ENCODE data around the gene MPIG6B. TPM values are rescaled to one million over a fixed set of nuclear protein-coding genes. Genes with fewer than 3 reads are reported as not detected.
A peak's percentile ranks its signal among the peaks of the same experiment; 100 is the strongest.

MPIG6B gene
- polyA plus RNA-seq, 3 donors: 1.1 to 2.3 (median 1.4) TPM

GRCh38 chr6:31720196-31720770, 2.9 kb upstream of the MPIG6B start:
- no peak for DNase-seq (ENCODE audit: low read depth in 3 of 3, low spot score in 2 of 3)

GRCh38 chr6:31721351-31722020, 1.7 kb upstream of the MPIG6B start, which contains the start of gene LY6G6C:
Gene LY6G6C (minus strand): TSS chr6:31721746. CDS start chr6:31721679, 67 bp downstream.
- DNase-seq (ENCODE audit: low read depth in 3 of 3, low spot score in 2 of 3): no peak

DNA sequence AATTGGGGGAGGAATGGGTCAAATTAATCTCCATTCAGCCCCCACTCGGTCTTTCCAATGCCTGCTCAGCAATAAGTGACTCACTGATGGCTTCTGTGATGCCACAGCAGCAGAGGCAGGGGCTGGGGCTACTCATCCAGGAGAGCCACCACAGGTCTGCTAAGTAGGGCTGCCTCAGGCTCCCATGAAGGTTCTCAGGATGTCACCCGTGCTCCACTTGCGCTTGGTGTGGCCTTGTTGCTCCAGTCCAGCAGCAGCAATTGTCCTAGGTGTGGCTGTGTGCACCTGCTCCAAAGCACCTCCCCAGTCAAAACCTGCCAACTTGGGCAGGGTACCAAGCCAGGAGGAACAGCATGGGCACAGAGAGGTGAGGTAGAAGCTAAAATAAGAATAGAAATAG, 1.0 kb upstream of the MPIG6B start:
- DNase-seq (ENCODE audit: low read depth in 3 of 3, low spot score in 2 of 3): no peak

- DNase-seq (ENCODE audit: low read depth in 3 of 3, low spot score in 2 of 3): no peak
Observed at GRCh38 chr6:31723980-31724691, 963 bp downstream of the MPIG6B start.

DNA sequence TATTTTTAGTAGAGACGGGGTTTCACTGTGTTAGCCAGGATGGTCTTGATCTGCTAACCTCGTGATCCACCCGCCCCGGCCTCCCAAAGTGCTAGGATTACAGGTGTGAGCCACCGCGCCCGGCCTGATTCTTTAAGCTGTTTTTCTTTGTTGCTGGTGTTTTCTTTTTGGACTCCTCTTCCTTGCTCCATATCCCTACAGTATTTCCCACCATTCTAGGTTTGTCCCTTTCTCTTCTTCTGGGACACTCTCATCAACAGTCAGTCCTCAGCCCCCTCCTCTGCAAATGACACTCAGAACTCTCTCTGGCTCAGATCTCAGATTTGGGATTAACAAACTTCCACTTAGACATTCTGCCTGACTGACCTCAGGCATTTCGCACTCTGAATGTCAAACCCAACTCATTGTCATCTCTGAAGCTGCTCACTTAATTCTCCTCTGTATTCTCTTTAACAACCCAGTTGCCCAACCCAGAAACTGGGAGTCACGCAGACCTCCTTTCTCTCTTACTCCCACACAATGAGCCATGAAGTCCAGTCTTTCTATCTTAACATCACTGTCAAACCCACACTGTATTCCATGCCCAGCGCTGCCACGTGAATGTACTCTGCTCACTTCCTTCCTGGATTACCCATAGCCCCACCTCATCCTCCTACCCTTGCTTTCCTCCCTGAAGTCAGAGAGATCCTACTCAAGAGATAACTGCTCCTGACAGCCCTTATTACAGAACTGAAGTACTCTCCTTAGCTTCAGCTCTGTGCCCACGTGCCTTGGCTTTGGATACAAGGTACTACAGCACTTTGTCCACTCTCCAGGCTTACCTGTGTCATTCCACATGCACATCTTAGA, 2.6 kb downstream of the MPIG6B start:
- no peak for DNase-seq (ENCODE audit: low read depth in 3 of 3, low spot score in 2 of 3)

DNA sequence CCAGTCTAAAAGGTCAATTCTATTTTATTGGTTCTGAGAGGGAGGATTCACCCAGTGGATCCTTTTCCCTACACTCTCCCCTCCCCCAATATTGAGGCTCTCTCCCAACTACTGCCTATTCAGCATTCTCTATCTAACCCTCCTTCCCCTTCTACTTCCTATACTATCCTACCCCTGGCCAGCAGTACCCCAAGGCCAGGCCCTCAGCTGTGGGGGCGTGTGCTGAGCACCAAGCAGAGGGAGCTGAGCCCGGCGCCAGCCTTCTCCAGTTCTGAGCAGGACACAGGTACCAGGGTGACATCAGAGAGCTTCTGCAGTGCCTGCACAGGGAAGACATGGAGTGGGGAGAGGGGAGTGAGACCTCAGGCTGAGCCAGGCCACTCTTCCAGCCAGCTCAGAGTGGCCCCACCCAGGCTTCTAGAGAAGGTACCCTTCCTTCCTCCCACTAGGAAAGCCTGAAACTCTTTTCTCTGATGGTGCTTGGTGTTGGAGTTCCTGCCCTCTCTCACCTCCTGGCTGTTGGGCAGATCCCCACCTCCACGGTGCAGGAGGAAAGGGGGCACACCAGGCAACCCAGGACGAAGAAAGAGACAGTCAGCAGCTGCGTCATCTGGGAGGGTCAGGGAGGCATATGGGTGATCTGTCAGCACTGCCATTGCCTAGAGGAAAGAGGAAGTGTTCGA, 4.0 kb downstream of the MPIG6B start:
- no peak for DNase-seq (ENCODE audit: low read depth in 3 of 3, low spot score in 2 of 3)

GRCh38 chr6:31727717-31728671, 4.8 kb downstream of the MPIG6B start:
- DNase-seq (ENCODE audit: low read depth in 3 of 3, low spot score in 2 of 3): no peak

GRCh38 chr6:31728767-31729514, 5.8 kb downstream of the MPIG6B start, which contains the start of gene DDAH2:
Gene DDAH2 (minus strand): TSS chr6:31729299. CDS start chr6:31729161, 138 bp downstream.
- no peak for DNase-seq (ENCODE audit: low read depth in 3 of 3, low spot score in 2 of 3)

GRCh38 chr6:31729515-31729978, 6.4 kb downstream of the MPIG6B start:
- DNase-seq (ENCODE audit: low read depth in 3 of 3, low spot score in 2 of 3): peak; percentile 86 to 89 (median 89)

DNA sequence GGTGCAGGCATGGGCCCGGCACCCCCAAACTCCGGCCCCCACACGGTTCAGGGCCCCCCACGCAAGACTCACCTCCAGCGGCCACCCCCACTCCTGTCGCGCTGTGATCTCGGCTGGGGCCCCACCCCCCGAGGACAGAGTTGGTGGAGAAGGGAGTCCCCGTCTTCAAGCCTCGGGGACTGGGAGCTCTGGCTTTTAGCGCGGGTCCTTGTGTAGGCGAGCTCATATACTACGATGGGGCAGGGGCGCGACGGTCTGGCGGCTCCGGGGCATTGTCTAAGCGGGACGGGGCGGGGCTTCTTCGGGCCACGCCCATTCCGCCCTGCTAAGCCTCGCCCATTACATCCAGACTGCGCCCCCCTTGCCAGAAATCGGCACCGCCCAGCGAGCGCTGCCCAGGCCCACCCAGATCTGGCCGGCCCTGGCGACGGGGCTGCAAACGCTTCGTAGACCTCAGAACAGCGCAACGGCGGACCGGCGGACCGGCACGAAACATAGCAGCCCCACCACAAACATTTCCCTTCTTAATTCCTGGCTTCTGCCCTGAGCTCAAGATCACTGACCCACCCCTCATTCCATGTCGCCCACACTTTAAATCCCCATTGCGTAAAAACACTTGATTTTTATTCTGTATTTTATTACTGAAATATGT, 6.9 kb downstream of the MPIG6B start:
- DNase-seq (ENCODE audit: low read depth in 3 of 3, low spot score in 2 of 3): peak; percentile 62 to 89 (median 88)

- DNase-seq (ENCODE audit: low read depth in 3 of 3, low spot score in 2 of 3): no peak
Observed at GRCh38 chr6:31730631-31731086, 7.5 kb downstream of the MPIG6B start.

DNA sequence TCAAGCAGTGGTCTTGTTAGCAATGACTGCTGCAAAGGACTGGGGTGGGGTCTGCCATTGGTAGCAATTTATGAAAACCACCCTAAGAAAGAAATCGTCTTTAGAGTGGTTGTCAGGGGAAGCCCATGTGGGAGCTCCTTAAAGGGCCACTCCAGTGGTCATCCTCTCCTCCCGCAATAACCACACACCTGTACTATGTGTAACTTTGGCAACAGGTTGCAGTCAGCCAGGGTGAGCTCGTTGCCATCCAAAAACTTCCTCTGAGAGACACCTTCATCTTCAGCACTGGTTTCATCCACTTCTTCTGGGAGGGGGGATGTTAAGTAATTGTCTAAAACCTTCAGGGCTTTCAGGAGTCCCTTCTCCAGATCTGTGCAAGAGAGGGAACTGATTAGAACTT, 8.9 kb downstream of the MPIG6B start:
- no peak for DNase-seq (ENCODE audit: low read depth in 3 of 3, low spot score in 2 of 3)

GRCh38 chr6:31733734-31734133, 10.6 kb downstream of the MPIG6B start:
- no peak for DNase-seq (ENCODE audit: low read depth in 3 of 3, low spot score in 2 of 3)

DNA sequence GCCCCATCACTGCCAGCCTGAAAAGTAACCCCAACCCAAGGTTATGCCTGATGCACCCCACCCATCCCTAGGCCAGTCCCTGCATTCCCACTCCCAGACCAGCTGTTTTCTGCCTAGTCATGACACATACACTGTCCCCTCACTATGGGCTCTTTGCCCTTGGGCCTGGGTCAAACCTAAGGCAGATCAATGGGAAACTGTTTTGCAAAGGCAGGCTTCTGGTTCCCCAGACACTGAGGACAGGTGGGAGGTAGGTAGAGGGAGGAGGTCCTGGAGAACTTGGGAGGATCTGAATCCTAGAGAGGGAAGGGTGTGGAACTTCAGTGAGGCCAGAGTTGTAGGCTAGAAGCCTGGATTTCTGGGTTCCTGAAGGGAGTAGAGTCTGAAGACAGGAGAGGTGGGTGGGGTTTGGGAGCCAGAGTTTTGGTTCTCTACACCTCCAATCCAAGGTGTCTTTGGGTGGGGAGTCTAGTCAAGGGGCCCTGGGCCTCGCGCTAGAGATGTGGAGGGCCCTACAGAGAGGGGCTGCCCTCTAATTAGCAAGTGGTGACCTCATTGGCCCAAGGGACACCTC, 11.2 kb downstream of the MPIG6B start:
- DNase-seq (ENCODE audit: low read depth in 3 of 3, low spot score in 2 of 3): no peak

DNA sequence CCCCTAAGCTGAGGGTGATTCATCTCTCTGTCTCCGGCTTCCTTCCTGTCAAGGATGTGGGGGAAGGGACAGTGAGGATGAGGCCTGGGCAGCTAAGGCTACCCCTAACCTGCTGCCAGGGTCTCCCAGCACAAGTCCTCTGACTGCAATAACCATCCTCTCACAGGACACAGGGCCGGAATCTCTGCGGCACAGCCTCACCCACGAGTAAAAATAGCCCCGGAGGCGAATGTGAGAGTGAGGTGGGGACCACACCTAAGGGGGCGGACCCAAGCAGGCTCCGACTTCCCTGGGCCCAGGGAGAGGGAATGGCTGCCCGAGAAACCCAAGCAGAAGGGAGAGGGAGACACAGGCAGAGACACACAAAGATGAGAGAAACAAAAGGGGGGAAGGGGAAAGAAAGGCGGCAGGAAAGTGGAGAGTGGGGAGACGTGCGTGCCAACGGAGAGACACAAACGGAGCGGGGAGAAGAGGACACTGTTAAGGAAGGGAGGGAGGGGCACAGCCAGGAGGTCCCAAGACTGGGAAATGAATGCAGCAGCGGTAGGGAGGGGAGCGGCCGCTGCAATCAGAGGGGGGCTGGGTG, 11.7 kb downstream of the MPIG6B start:
- no peak for DNase-seq (ENCODE audit: low read depth in 3 of 3, low spot score in 2 of 3)

- peak in 2 of 3 donors; percentile 60 to 73 for DNase-seq (ENCODE audit: low read depth in 3 of 3, low spot score in 2 of 3)
Observed at GRCh38 chr6:31736021-31736767, 13.0 kb downstream of the MPIG6B start, which contains the start of gene CLIC1. Gene CLIC1 (minus strand): TSS chr6:31736530. CDS start chr6:31736300, 230 bp downstream.
